Heart left ventricle (tissue), 16 donors: Measurements from ENCODE around the gene ING1. TPM values are rescaled to one million over a fixed set of nuclear protein-coding genes. Genes with fewer than 3 reads are reported as not detected.
A peak's percentile ranks its signal among the peaks of the same experiment; 100 is the strongest.

Experiments used
- ATAC-seq, 4 donors: fragments of 200-7000 bp; cut with Tn5 transposase; one replicate each; pipeline ENCODE4 v1.9.1; 2020 to 2022; ENCODE audit warnings: moderate library complexity in 4 of 4, mild to moderate bottlenecking in 3 of 4, moderate number of reproducible peaks in 1 of 4
- DNase-seq, 5 donors: peaks; one replicate each; pipeline ENCODE4 v3.0.0-alpha.2; 2020
- H3K27ac ChIP-seq, 12 donors: fragments of 200-600 bp; sonication (generic) in 4 of 12; one replicate each; pipeline versions ENCODE4 v1.5.0 to v1.8.0; 2016 to 2022; ENCODE audit warnings: mild to moderate bottlenecking in 2 of 12
- H3K27me3 ChIP-seq, 9 donors: fragments of 200-600 bp; sonication (generic) in 2 of 9; one replicate each; pipeline versions ENCODE4 v1.5.1 to v1.8.0; 2016 to 2022; ENCODE audit warnings: mild to moderate bottlenecking in 3 of 9
- H3K36me3 ChIP-seq, 9 donors: fragments of 200-600 bp; sonication (generic) in 2 of 9; one replicate each; pipeline versions ENCODE4 v1.5.0 to v1.8.0; 2018 to 2022; ENCODE audit warnings: mild to moderate bottlenecking in 2 of 9
- H3K4me1 ChIP-seq, 12 donors: fragments of 200-600 bp; sonication (generic) in 4 of 12; one replicate each; pipeline versions ENCODE4 v1.5.0 to v1.8.0; 2016 to 2022; ENCODE audit warnings: mild to moderate bottlenecking in 3 of 12
- H3K4me3 ChIP-seq, 12 donors: fragments of 200-600 bp; sonication (generic) in 4 of 12; one replicate each; pipeline versions ENCODE4 v1.5.0 to v1.8.0; 2017 to 2022; ENCODE audit warnings: mild to moderate bottlenecking in 9 of 12, moderate library complexity in 4 of 12
- H3K9me3 ChIP-seq, 12 donors: fragments of 200-600 bp; sonication (generic) in 4 of 12; one replicate each; pipeline versions ENCODE4 v1.5.0 to v1.8.0; 2016 to 2022; ENCODE audit warnings: mild to moderate bottlenecking in 1 of 12
- CTCF ChIP-seq, 12 donors: fragments of 200-600 bp; sonication (generic) in 4 of 12; IDR thresholded peaks; one replicate each; pipeline versions ENCODE4 v1.5.0 to v1.8.0; 2018 to 2022; ENCODE audit warnings: antibody characterized with exemption in 12 of 12, mild to moderate bottlenecking in 5 of 12
- POLR2A ChIP-seq, 2 donors: fragments of 450-650 bp; IDR thresholded peaks; one replicate each; pipeline ENCODE4 v1.6.1; 2017; ENCODE audit warnings: antibody characterized with exemption in 2 of 2, mild to moderate bottlenecking in 2 of 2, moderate library complexity in 2 of 2
- WGBS, 4 donors: extraction: QIAGEN DNeasy Blood & Tissue Kit in 2 of 4; methylation state at CpG; one replicate each; pipeline versions ENCODE4 v1.1.5 to v1.1.7; 2013 to 2018; 5-methylcytosine and 5-hydroxymethylcytosine counted together
- intact Hi-C, 10 donors: fragments of 100-400 bp; cut with DNase I; formaldehyde crosslinking; loops; one replicate each; pipeline versions ENCODE4 v1.11.1 to v1.14.2; 2022
- polyA plus RNA-seq, 2 donors: library from polyadenylated mRNA; stranded (reverse); fragments of 200-250 nt; gene quantifications; one replicate each; pipeline ENCODE4 v1.2.3, GENCODE V29; 2013
- total RNA-seq, 9 donors: library from RNA; depleted of rRNA in 2 of 9; stranded (reverse); fragments of >200 nt in 2 of 9; fragmentation: NEBNext Ultra II Directional in 3 of 9; extraction: Animal tissue kit (Norgen Biotek cat#: 25700) in 3 of 9; gene quantifications; one replicate each; pipeline versions ENCODE4 v1.1.0 to v1.2.4, GENCODE V29; 2016 to 2023
- donor health status: ischemic (EF 13 %, LVEDD 7.1; RV severe dilation, severe dysfunction).
- donor health status: healthy with polysubstance abuse.
- donor health status: DM: no; HTN: yes; CAD: no.
- donor health status: DM: no; HTN: no; CAD: no.
- donor health status: ischemic (EF 25% LVEDD 6.9; RV normal size, moderate dysfunction).
- donor health status: ischemic (EF 25% LVEDD 5.7; RV mildly dilated, moderate dysfunction).
- donor health status: healthy.
- donor health status: DM: yes; HTN: yes; CAD: no.
- donor health status: ischemic (EF 35%, LVEDD 5.7; RV mildly dilated, moderate dysfunction).
- donor health status: nonischemic (EF 11% LVEDD 7.7; RV severe dilation, severe dysfunction).
- donor health status: DM: yes; HTN: yes; CAD: no.
- donor health status: PGD.
- donor health status: ischemic (EF 29% LVEDD 5.4; RV normal size, mild dysfunction).
- donor health status: nonischemic (EF 23%, LVEDD 6.1; RV moderate dilation, normal function).

The ING1 gene
- total and polyA plus RNA-seq, 11 donors: 4.8 to 18.0 (median 6.6) TPM

DNA sequence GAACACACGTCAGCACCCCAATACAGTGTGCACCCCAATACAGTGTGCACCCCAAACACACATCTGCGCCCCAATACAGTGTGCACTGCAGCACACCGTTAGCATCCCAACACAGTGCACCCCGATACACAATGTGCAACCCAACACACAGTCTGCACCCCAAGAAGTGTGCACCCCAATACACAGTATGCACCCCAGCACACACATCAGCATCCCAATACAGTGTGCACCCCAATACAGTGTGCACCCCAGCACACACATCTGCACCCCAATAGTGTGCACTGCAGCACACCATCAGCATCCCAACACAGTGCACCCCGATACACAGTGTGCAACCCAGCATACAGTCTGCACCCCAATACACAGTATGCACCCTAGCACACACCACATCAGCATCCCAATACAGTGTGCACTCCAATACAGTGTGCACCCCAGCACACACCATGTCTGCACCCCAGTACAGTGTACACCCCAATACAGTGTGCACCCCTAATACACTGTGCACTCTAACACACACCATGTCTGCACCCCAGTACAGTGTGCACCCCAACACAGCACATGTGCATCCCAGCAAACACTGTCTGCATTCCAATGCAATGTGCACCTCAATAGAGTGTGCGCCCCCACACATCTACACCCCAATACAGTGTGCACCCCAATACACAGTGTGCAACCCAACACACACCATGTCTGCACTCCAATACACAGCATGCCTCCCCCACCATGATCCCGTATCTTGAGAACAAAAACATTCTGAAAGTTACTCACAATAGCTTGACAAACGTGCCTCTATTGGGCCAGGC is 6.7 kb upstream of the ING1 start:
- ATAC-seq (peak in 1 of 4 donors; percentile 0), DNase-seq (no peak)
- Histone ChIP-seq H3K36me3 (peaks cover 0 to 22% (median 12%) of the 10 kb centered on the region in 9 donors), H3K27ac (peak overlapping the region in 11 of 12 donors; percentile 63 to 100 (median 84)), H3K27me3 (no peaks in the 10 kb centered on the region), H3K9me3 (no peaks in the 10 kb centered on the region), H3K4me1 (peaks cover 4 to 43% (median 23%) of the 10 kb centered on the region in 12 donors), H3K4me3 (peak overlapping the region in 11 of 12 donors; percentile 50 to 92 (median 78))
- TF ChIP-seq POLR2A (IDR thresholded peaks at IDR 0.05) (no peak), CTCF (IDR thresholded peaks at IDR 0.05) (no peak)
- 57 to 63% (median 61%) methylated on average over 8 of the region's 8 CpGs for WGBS, 4 donors
- intact Hi-C loops: loop anchor here in 6 of 10 donors (1.0 to 10.0 kb wide), 6 partner anchors 9 to 208 kb away; partner anchors contain the start of genes NAXD (in 3 of the 6) and ANKRD10 (in 1 of the 6)

- 0 to 1% (median 1%) methylated on average over 41 to 58 of the region's 58 CpGs for WGBS, 4 donors
- H3K27me3 ChIP-seq: no peaks in the 10 kb centered on the region
- DNase-seq (peak; percentile 88 to 93 (median 90)), ATAC-seq (peak; percentile 18 to 67 (median 60))
- intact Hi-C loops: loop anchor here in 8 of 10 donors (2.0 to 10.0 kb wide), 9 partner anchors 80 to 295 kb away; partner anchors contain the start of genes ANKRD10 (in 6 of the 8) and NAXD (in 2 of the 8)
- H3K4me3 ChIP-seq: peak overlapping the region; percentile 55 to 98 (median 93)
- H3K4me1 ChIP-seq: peaks cover 4 to 21% (median 17%) of the 10 kb centered on the region in 12 donors
- TF ChIP-seq POLR2A (IDR thresholded peaks at IDR 0.05) (peak in 1 of 2 donors; percentile 93), CTCF (IDR thresholded peaks at IDR 0.05) (peak in 1 of 12 donors; percentile 4)
- H3K9me3 ChIP-seq: no peaks in the 10 kb centered on the region
- H3K36me3 ChIP-seq: no peaks in the 10 kb centered on the region
- peak overlapping the region; percentile 90 to 100 (median 100) for H3K27ac ChIP-seq
Observed at GRCh38 chr13:110712081-110712848, 1.2 kb upstream of the ING1 start.

GRCh38 chr13:110712849-110713641 is 455 bp upstream of the ING1 start:
- intact Hi-C loops: loop anchor here in 8 of 10 donors (2.0 to 10.0 kb wide), 9 partner anchors 81 to 294 kb away; partner anchors contain the start of genes ANKRD10 (in 6 of the 8) and NAXD (in 2 of the 8)

More at GRCh38 chr13:110712849-110713641, 455 bp upstream of the ING1 start:
- Histone ChIP-seq H3K9me3 (no peaks in the 10 kb centered on the region), H3K27ac (peak overlapping the region; percentile 98 to 100 (median 100)), H3K36me3 (no peaks in the 10 kb centered on the region), H3K4me3 (peak overlapping the region; percentile 55 to 98 (median 95)), H3K27me3 (no peaks in the 10 kb centered on the region), H3K4me1 (peaks cover 4 to 29% (median 23%) of the 10 kb centered on the region in 12 donors)
- TF ChIP-seq POLR2A (IDR thresholded peaks at IDR 0.05) (peak; percentile 73 to 98), CTCF (IDR thresholded peaks at IDR 0.05) (no peak)
- WGBS, 4 donors: 0 to 1% (median 0%) methylated on average over 15 to 68 of the region's 68 CpGs
- DNase-seq (peak; percentile 99 to 100 (median 100)), ATAC-seq (peak; percentile 74 to 80 (median 79))
